Neural cell (in vitro differentiated cells): Measurements from ENCODE around the gene OR6N1. TPM values are rescaled to one million over a fixed set of nuclear protein-coding genes. Genes with fewer than 3 reads are reported as not detected.

Experiments used
- H2AFZ ChIP-seq: fragments of 200-600, 300-800 bp; sonication (generic), shearing (Covaris generic); 2 replicates; pipeline ENCODE4 v1.6.0; 2014; ENCODE audit warnings: low read depth, mild to moderate bottlenecking, antibody characterized with exemption, low read length, moderate library complexity
- H3F3A ChIP-seq: fragments of 200-600 bp; shearing (Covaris generic); 2 replicates; pipeline ENCODE4 v1.6.1; 2016; ENCODE audit warnings: mild to moderate bottlenecking, moderate library complexity, mixed read lengths, antibody characterized with exemption, low read length; ENCODE audit not compliant: insufficient read depth, poor library complexity, severe bottlenecking
- H3K27ac ChIP-seq: fragments of 200-600, 300-800 bp; sonication (generic), shearing (Covaris generic); 2 replicates; pipeline ENCODE4 v1.5.1; 2014; ENCODE audit warnings: mild to moderate bottlenecking, low read length, moderate library complexity
- H3K27me3 ChIP-seq: fragments of 300-800, 200-600 bp; sonication (generic), shearing (Covaris generic); 2 replicates; pipeline ENCODE4 v1.6.0; 2014; ENCODE audit warnings: mild to moderate bottlenecking, low read depth, low read length, moderate library complexity; ENCODE audit not compliant: insufficient read depth
- H3K36me3 ChIP-seq: fragments of 300-800, 200-600 bp; sonication (generic), shearing (Covaris generic); 2 replicates; pipeline ENCODE4 v1.5.1; 2014; ENCODE audit warnings: mild to moderate bottlenecking, antibody characterized with exemption, low read length, moderate library complexity; ENCODE audit not compliant: insufficient read depth
- H3K4me2 ChIP-seq: fragments of 300-800, 200-600 bp; sonication (generic), shearing (Covaris generic); 2 replicates; pipeline ENCODE4 v1.6.0; 2014; ENCODE audit warnings: mild to moderate bottlenecking, low read length
- H3K4me3 ChIP-seq: fragments of 300-800, 200-600 bp; sonication (generic), shearing (Covaris generic); 2 replicates; pipeline ENCODE4 v1.5.1; 2014; ENCODE audit warnings: mild to moderate bottlenecking, low read length, moderate library complexity
- H3K79me2 ChIP-seq: fragments of 200-600 bp; shearing (Covaris generic); replicated peaks from 2 replicates; pipeline ENCODE4 v1.6.0; 2014; ENCODE audit warnings: mild to moderate bottlenecking, low read length, moderate library complexity; ENCODE audit not compliant: insufficient read depth
- H3K9ac ChIP-seq: fragments of 300-800, 200-600 bp; sonication (generic), shearing (Covaris generic); 2 replicates; pipeline ENCODE4 v1.6.1; 2016; ENCODE audit warnings: mild to moderate bottlenecking, low read length, mixed read lengths
- H3K9me2 ChIP-seq: fragments of 200-600 bp; shearing (Covaris generic); 2 replicates; pipeline ENCODE4 v1.6.1; 2016; ENCODE audit warnings: mild to moderate bottlenecking, low read length, mixed read lengths; ENCODE audit not compliant: insufficient read depth
- H3K9me3 ChIP-seq: fragments of 200-600, 300-800 bp; sonication (generic), shearing (Covaris generic); 2 replicates; pipeline ENCODE4 v1.6.1; 2016; ENCODE audit warnings: mild to moderate bottlenecking, mixed run types, low read length, moderate library complexity, mixed read lengths
- H4K20me1 ChIP-seq: fragments of 200-600 bp; shearing (Covaris generic); 2 replicates; pipeline ENCODE4 v1.6.1; 2016; ENCODE audit warnings: mild to moderate bottlenecking, mixed run types; ENCODE audit not compliant: insufficient read depth
- MXI1 ChIP-seq: fragments of 450-650 bp; conservative IDR thresholded peaks from 2 replicates; pipeline ENCODE4 v1.6.1; 2014; ENCODE audit warnings: antibody characterized with exemption, mild to moderate bottlenecking; ENCODE audit not compliant: poor library complexity, severe bottlenecking
- POLR2AphosphoS5 ChIP-seq: IDR thresholded peaks from 2 replicates; pipeline ENCODE4 v1.6.1; 2012
- REST ChIP-seq: IDR thresholded peaks from 2 replicates; pipeline ENCODE4 v1.6.1; 2012; ENCODE audit warnings: borderline replicate concordance
- polyA plus RNA-seq: library from polyadenylated mRNA; depleted of rRNA; stranded (reverse); fragments of >200 nt; gene quantifications from 2 replicates; pipeline ENCODE4 v1.2.3, GENCODE V29; 2014

OR6N1 gene
- polyA plus RNA-seq, 1 donor from 2014 or later = not detected

GRCh38 chr1:158798531-158798930 lies 26.5 kb upstream of the OR6N1 start:
- H4K20me1 ChIP-seq = no peaks in the 10 kb centered on the region
- H3K4me2 ChIP-seq = no peak overlapping the region
- H3K9me2 ChIP-seq = no peaks in the 10 kb centered on the region
- no peaks in the 10 kb centered on the region for H3F3A ChIP-seq
- H3K9me3 ChIP-seq = no peaks in the 10 kb centered on the region
- H2AFZ ChIP-seq = no peak overlapping the region
- no peak overlapping the region for H3K4me3 ChIP-seq
- H3K79me2 ChIP-seq = no peaks in the 10 kb centered on the region
- H3K27me3 ChIP-seq = no peaks in the 10 kb centered on the region
- no peak overlapping the region for H3K27ac ChIP-seq
- TF ChIP-seq REST (no peak), MXI1 (no peak)
- no peak overlapping the region for H3K9ac ChIP-seq
- H3K36me3 ChIP-seq = no peaks in the 10 kb centered on the region

GRCh38 chr1:158794247-158794646 lies 22.3 kb upstream of the OR6N1 start:
- Histone ChIP-seq H4K20me1 (no peaks in the 10 kb centered on the region), H3K4me3 (no peak overlapping the region), H3K9me2 (no peaks in the 10 kb centered on the region), H3K9ac (no peak overlapping the region), H3K4me2 (no peak overlapping the region), H3K9me3 (no peaks in the 10 kb centered on the region), H3K79me2 (no peaks in the 10 kb centered on the region), H3K27me3 (no peaks in the 10 kb centered on the region), H3K27ac (no peak overlapping the region), H2AFZ (no peak overlapping the region), H3K36me3 (no peaks in the 10 kb centered on the region), H3F3A (no peaks in the 10 kb centered on the region)
- no peak for TF ChIP-seq POLR2AphosphoS5

GRCh38 chr1:158793604-158794003 lies 21.6 kb upstream of the OR6N1 start:
- H3K79me2 ChIP-seq = no peaks in the 10 kb centered on the region
- no peak overlapping the region for H2AFZ ChIP-seq
- H4K20me1 ChIP-seq = no peaks in the 10 kb centered on the region
- no peaks in the 10 kb centered on the region for H3K9me3 ChIP-seq
- no peak overlapping the region for H3K4me2 ChIP-seq
- TF ChIP-seq REST = no peak
- no peaks in the 10 kb centered on the region for H3K27me3 ChIP-seq
- no peak overlapping the region for H3K4me3 ChIP-seq
- no peaks in the 10 kb centered on the region for H3K36me3 ChIP-seq
- H3K9me2 ChIP-seq = no peaks in the 10 kb centered on the region
- H3K27ac ChIP-seq = no peak overlapping the region
- no peak overlapping the region for H3K9ac ChIP-seq
- H3F3A ChIP-seq = no peaks in the 10 kb centered on the region
